Measurements from ENCODE around the gene PKD1. TPM values are rescaled to one million over a fixed set of nuclear protein-coding genes. Genes with fewer than 3 reads are reported as not detected.

The PKD1 gene
- total and polyA plus RNA-seq, 2 donors (not counting 1 experiment from before 2014, with no cell fraction given), result 100 to 116 TPM

GRCh38 chr16:2149630-2150417 lies 14.1 kb upstream of the PKD1 start:
- H3K4me1 Mint-ChIP-seq, result peaks cover 45% of the 10 kb centered on the region
- 67% methylated on average over 22 of the region's 24 CpGs for WGBS (ENCODE audit: insufficient coverage)
- Histone ChIP-seq H3K9me3 (ENCODE audit: control extremely low read depth in 1 of 3, control insufficient read depth in 2 of 3, insufficient read depth in 1 of 3, low read length in 2 of 3) (no peaks in the 10 kb centered on the region), H2AFZ (ENCODE audit: insufficient read depth, low read depth, low read length, poor library complexity, severe bottlenecking) (no peak overlapping the region), H3K27me3 (replicated peaks in 1 of 4; ENCODE audit: control extremely low read depth in 1 of 4, control insufficient read depth in 3 of 4, insufficient read depth in 4 of 4, low read length in 3 of 4) (peaks cover 0 to 4% (median 0%) of the 10 kb centered on the region in 4 experiments), H3K27ac (ENCODE audit: low read length in 2 of 2) (no peak overlapping the region), H4K20me1 (ENCODE audit: control insufficient read depth, insufficient read depth, low read length, poor library complexity, severe bottlenecking) (peaks cover 62% of the 10 kb centered on the region), H3K4me1 (ENCODE audit: control insufficient read depth in 2 of 2, insufficient read depth in 2 of 2, low read length in 2 of 2) (peaks cover 51 to 69% of the 10 kb centered on the region in 2 donors), H3K79me2 (ENCODE audit: control insufficient read depth, insufficient read depth, low read length) (peaks cover 39% of the 10 kb centered on the region), H3K9ac (ENCODE audit: low read length) (no peak overlapping the region), H3K4me3 (ENCODE audit: control extremely low read depth in 1 of 5, extremely low read depth in 1 of 5, insufficient read depth in 1 of 5, low read depth in 2 of 5, low read length in 4 of 5) (no peak overlapping the region), H3K36me3 (replicated peaks in 1 of 2; ENCODE audit: control extremely low read depth in 1 of 2, control insufficient read depth in 1 of 2, extremely low read depth in 1 of 2, insufficient read depth in 2 of 2, low read length in 1 of 2) (peaks cover 0 to 18% of the 10 kb centered on the region in 2 experiments), H3K4me2 (replicated peaks; ENCODE audit: low read depth, low read length, poor library complexity, severe bottlenecking) (peak overlapping the region; percentile 93)
- no peak for DNase-seq
- H3K27ac Mint-ChIP-seq, result no peak overlapping the region
- ChIA-PET POLR2A (interaction anchor here (0.6 to 1.3 kb wide), 3 partner anchors 130 to 287 kb away, joined by 4 to 6 read pairs (median 4); partner anchors contain the start of gene NPW), CTCF (interaction anchor here (0.9 kb wide), 1 partner anchor 9 kb away, joined by 5 read pairs; no protein-coding TSS in a partner anchor)
- TF ChIP-seq EZH2 (IDR thresholded peaks at IDR 0.05; ENCODE audit: borderline replicate concordance, insufficient read depth, low read depth, low read length, poor library complexity, severe bottlenecking), result no peak
- TF ChIP-seq, protein P1, sequence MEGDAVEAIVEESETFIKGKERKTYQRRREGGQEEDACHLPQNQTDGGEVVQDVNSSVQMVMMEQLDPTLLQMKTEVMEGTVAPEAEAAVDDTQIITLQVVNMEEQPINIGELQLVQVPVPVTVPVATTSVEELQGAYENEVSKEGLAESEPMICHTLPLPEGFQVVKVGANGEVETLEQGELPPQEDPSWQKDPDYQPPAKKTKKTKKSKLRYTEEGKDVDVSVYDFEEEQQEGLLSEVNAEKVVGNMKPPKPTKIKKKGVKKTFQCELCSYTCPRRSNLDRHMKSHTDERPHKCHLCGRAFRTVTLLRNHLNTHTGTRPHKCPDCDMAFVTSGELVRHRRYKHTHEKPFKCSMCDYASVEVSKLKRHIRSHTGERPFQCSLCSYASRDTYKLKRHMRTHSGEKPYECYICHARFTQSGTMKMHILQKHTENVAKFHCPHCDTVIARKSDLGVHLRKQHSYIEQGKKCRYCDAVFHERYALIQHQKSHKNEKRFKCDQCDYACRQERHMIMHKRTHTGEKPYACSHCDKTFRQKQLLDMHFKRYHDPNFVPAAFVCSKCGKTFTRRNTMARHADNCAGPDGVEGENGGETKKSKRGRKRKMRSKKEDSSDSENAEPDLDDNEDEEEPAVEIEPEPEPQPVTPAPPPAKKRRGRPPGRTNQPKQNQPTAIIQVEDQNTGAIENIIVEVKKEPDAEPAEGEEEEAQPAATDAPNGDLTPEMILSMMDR (IDR thresholded peaks at IDR 0.05), result no peak
- ATAC-seq (ENCODE audit: low read depth), result no peak
- peak overlapping the region; percentile 60 for H3K4me3 Mint-ChIP-seq
- intact Hi-C loops (cut with micrococcal nuclease), result loop anchor here (10.0 kb wide), 2 partner anchors 285 to 755 kb away; no protein-coding TSS in a partner anchor
- H3K9me3 Mint-ChIP-seq (ENCODE audit: insufficient read depth), result no peaks in the 10 kb centered on the region
- no peaks in the 10 kb centered on the region for H3K27me3 Mint-ChIP-seq

All from B cell (primary cell).